Uterus (tissue), 2 donors: ENCODE data around the gene SNX5.

Experiments used
- CTCF ChIP-seq, 4 experiments: fragments of 200-600 bp in 2 of 4; fragments of 450-650 bp in 2 of 4; sonication (generic) in 2 of 4; IDR thresholded peaks; one replicate each; pipeline ENCODE4 v1.5.1; 2016 to 2019; ENCODE audit warnings: antibody characterized with exemption in 4 of 4, mild to moderate bottlenecking in 2 of 4, moderate library complexity in 1 of 4
- POLR2A ChIP-seq, 2 donors: fragments of 450-650 bp; IDR thresholded peaks; one replicate each; pipeline ENCODE4 v1.6.1; 2016; ENCODE audit warnings: antibody characterized with exemption in 2 of 2, mild to moderate bottlenecking in 1 of 2, moderate library complexity in 1 of 2

GRCh38 chr20:17932396-17932795 lies 36.2 kb downstream of the SNX5 start:
- TF ChIP-seq CTCF (IDR thresholded peaks at IDR 0.05) (no peak), POLR2A (IDR thresholded peaks at IDR 0.05) (no peak)
